Muscle of leg (tissue), 11 donors: ENCODE results near the gene SH2D5. TPM values are rescaled to one million over a fixed set of nuclear protein-coding genes. Genes with fewer than 3 reads are reported as not detected.

Experiments used
- DNase-seq: peaks from one replicate; pipeline ENCODE4 v3.0.0; 2013
- H3K27ac ChIP-seq: one replicate; pipeline ENCODE4 v1.5.1; 2013; ENCODE audit warnings: mild to moderate bottlenecking, low read length, control low read depth
- H3K27me3 ChIP-seq: one replicate; pipeline ENCODE4 v1.6.1; 2013; ENCODE audit warnings: low read length; ENCODE audit not compliant: control insufficient read depth, insufficient read depth
- H3K36me3 ChIP-seq: one replicate; pipeline ENCODE4 v1.6.1; 2013; ENCODE audit warnings: low read length; ENCODE audit not compliant: control insufficient read depth, insufficient read depth
- H3K4me1 ChIP-seq: one replicate; pipeline ENCODE4 v1.6.1; 2013; ENCODE audit warnings: low read length; ENCODE audit not compliant: control insufficient read depth, insufficient read depth
- H3K4me3 ChIP-seq: one replicate; pipeline ENCODE4 v1.5.1; 2013; ENCODE audit warnings: low read length, control low read depth
- H3K9me3 ChIP-seq: replicated peaks from 2 replicates; pipeline ENCODE4 v1.6.1; 2013; ENCODE audit warnings: low read depth, low read length; ENCODE audit not compliant: control insufficient read depth
- WGBS: methylation state at CpG from one replicate; pipeline ENCODE4 v1.1.5; 2013; ENCODE audit warnings: missing lambda C conversion rate; ENCODE audit not compliant: insufficient coverage; 5-methylcytosine and 5-hydroxymethylcytosine counted together
- polyA plus RNA-seq, 8 donors: library from polyadenylated mRNA; unstranded; fragments of 120-200 nt; gene quantifications; one replicate each; pipeline versions ENCODE4 v1.2.1 to v1.2.3, GENCODE V29; 2013; ENCODE audit warnings: inconsistent platforms in 1 of 8, low replicate concordance in 1 of 8; ENCODE audit not compliant: insufficient read length in 8 of 8, insufficient read depth in 1 of 8
- total RNA-seq: library from RNA; stranded (reverse); fragments of 120-200 nt; gene quantifications from one replicate; pipeline ENCODE4 v1.2.4, GENCODE V29; 2013

The SH2D5 gene
- total and polyA plus RNA-seq, 9 donors: 0.13 to 0.54 (median 0.27) TPM

DNA sequence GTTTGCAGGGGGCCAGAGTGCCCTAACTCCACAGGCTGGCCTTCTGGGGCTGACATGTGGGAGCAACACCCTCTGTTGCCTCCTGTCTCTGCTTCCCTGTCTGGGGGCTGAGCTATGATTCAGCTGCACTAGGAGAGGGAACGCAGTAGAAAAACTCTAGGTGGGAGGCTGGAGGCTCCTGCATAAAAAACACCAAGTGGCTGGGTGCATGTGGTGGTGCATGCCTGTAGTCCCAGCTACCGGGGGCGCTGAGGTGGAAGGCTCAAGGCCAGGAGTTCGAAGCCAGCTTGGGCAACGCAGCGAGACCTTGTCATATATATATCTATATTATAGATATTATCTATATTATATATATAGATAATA lies 20.3 kb downstream of the SH2D5 start:
- peaks cover 17% of the 10 kb centered on the region for H3K27me3 ChIP-seq
- no peak overlapping the region for H3K27ac ChIP-seq
- no peak overlapping the region for H3K4me3 ChIP-seq
- no peak for DNase-seq
- WGBS: no CpG with 5 or more reads among the region's 6 CpGs
- H3K36me3 ChIP-seq: no peaks in the 10 kb centered on the region
- no peaks in the 10 kb centered on the region for H3K9me3 ChIP-seq
- peaks cover 14% of the 10 kb centered on the region for H3K4me1 ChIP-seq

DNA sequence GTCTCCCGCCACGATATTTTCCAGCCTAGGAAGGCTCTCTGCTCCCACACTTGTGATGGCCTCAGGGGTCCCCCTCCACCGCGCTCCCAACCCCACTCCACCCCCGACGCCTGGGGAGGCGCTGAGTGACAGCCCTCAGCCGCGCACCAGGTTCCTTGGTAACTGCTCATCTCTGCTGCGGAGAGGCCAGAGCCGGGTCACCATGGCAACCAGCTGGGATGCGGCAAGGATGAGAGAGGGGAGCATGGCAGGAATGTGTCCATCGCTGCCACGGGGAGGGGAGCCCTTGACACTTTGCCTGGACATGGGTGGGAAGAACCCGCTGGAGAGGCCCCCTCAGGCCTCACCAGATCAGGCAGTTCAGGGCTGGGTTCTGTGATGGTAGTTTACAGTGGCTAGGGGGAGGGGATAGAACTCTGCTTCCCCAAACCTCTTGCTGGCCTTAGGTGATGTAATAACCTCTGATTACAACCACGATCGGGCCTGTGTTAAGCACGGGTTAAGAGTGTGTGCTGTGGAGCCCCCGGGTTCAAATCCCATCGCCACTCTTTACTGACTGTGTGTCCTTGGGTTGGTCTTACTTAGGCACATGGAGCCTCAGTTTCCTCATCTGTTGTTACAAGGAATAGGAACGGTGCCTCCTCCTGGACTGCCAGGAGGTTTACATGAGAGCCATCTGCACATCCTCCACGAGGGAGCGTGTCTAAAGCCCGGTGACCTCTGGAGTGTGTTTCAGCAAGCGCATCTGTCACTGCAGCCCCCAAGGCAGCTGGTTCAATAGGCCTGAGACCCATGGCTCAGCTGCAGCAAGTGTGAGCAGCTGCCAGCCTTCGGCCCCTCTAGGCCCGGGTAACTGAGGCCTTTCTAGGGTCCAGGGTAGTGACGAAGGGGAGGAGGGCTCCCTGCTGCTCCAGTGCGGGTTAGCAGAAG lies 21.0 kb downstream of the SH2D5 start:
- no peaks in the 10 kb centered on the region for H3K36me3 ChIP-seq
- 69% methylated on average over 20 of the region's 29 CpGs for WGBS
- peaks cover 10% of the 10 kb centered on the region for H3K27me3 ChIP-seq
- H3K27ac ChIP-seq: no peak overlapping the region
- H3K4me3 ChIP-seq: no peak overlapping the region
- no peak for DNase-seq
- H3K4me1 ChIP-seq: peaks cover 14% of the 10 kb centered on the region
- no peaks in the 10 kb centered on the region for H3K9me3 ChIP-seq

DNA sequence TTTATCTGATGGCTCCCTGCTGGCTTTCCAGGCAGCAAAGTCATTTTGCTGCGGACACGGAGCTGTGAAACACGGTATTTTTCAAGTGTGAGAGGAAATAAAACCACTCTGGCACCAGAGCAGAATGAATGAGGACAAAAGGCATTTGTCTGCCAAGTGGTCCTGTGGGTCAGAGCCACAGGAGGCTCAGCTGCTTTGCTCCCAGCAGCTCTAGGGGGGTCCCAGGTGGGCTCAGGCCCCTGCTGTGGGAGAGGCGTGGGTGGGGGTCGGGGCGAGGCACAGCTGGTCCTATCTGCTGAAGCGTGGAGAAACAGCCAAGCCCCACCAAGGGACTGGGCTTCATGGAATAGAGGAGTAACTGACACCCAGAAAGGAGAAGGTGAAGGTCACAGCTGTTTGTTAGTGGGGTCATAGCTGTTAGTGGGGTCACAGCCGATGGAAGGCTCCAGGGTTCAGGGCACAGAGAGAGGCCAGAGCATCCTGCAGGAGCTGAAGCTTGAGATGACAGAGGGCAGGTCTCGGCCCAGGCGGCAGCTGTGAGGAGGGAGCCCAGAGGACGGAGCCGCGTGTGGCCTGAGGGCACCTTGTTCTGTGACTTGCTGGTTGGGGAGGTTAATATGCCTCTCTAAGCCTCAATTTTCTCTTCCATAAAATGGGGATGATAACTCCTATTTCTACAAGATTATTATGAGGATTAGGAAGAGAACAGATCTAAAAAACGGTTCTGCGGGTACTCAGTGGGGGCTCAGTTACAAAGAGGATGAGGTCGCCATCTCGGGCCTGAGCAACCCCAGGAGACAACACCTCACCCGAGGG lies 21.8 kb downstream of the SH2D5 start:
- H3K36me3 ChIP-seq: no peaks in the 10 kb centered on the region
- H3K4me3 ChIP-seq: no peak overlapping the region
- no peak for DNase-seq
- H3K27ac ChIP-seq: no peak overlapping the region
- no peaks in the 10 kb centered on the region for H3K9me3 ChIP-seq
- peaks cover 3% of the 10 kb centered on the region for H3K27me3 ChIP-seq
- 44% methylated on average over 11 of the region's 18 CpGs for WGBS
- peaks cover 14% of the 10 kb centered on the region for H3K4me1 ChIP-seq

DNA sequence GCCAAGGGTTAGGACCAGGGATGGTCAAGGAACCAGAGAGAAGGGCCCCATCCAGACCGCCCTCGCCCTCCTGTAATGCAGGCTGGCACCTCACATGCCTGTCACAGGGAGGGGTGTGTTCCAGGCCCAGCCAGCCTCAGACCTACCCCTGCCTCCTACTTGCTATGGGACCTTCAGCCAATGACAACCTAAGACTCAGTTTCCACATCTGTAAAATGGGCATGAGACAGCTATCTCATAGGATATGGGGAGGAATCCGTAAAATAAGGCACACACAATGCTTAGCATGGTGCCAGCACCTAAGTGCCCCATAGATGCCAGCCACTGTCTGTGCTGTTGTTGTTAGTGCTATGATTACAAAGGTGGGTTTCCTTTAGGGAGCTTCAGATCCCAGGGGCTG lies 22.6 kb downstream of the SH2D5 start:
- Histone ChIP-seq H3K36me3 (no peaks in the 10 kb centered on the region), H3K4me1 (peaks cover 14% of the 10 kb centered on the region), H3K27me3 (peaks cover 3% of the 10 kb centered on the region), H3K4me3 (no peak overlapping the region), H3K27ac (no peak overlapping the region), H3K9me3 (no peaks in the 10 kb centered on the region)
- WGBS: 93% methylated on average over 3 of the region's 3 CpGs
- no peak for DNase-seq

DNA sequence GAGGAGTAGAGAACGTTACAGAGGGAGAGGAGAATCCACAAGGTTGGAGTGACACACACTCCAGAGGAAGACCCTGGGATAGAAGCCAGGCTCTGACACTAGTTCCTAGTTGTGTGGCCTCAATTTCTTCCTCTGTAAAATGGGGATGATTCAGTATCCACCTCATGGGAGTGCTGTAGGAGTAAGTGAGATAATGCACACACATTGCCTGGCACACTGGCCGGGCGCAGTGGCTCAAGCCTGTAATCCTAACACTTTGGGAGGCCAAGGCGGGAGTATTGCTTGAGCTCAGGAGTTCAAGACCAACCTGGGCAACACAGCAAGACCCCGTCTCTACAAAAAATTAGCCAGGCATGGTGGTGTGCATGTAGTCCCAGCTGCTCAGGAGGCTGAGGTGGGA lies 23.6 kb downstream of the SH2D5 start:
- WGBS: 74% methylated on average over 4 of the region's 5 CpGs
- DNase-seq: no peak
- peaks cover 3% of the 10 kb centered on the region for H3K27me3 ChIP-seq

DNA sequence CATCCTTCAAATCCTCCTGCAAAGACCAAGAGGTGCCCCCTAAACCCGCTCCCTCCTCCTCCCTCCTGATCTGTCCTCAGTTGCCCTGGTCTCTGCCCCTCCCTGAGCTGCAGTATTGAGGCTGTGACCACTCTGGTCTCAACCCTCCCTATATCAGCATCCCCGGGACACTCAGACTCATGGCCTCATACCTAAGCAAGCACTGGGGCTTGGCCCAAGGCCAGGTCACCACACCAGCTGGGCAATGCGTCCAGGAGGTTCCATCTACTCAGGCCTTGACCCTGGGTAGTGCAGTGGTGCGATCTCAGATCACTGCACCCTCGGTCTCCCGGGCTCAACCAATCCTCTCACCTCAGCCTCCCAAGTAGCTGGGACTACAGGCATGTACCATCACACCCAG lies 24.4 kb downstream of the SH2D5 start:
- H3K4me1 ChIP-seq: peaks cover 14% of the 10 kb centered on the region
- no peaks in the 10 kb centered on the region for H3K9me3 ChIP-seq
- no peak overlapping the region for H3K27ac ChIP-seq
- 72% methylated on average over 6 of the region's 6 CpGs for WGBS
- peaks cover 3% of the 10 kb centered on the region for H3K27me3 ChIP-seq
- DNase-seq: no peak
- no peaks in the 10 kb centered on the region for H3K36me3 ChIP-seq
- no peak overlapping the region for H3K4me3 ChIP-seq

More for the DNA sequence above, 23.6 kb downstream of the SH2D5 start:
- Histone ChIP-seq H3K36me3 (no peaks in the 10 kb centered on the region), H3K4me1 (peaks cover 14% of the 10 kb centered on the region), H3K27ac (no peak overlapping the region), H3K9me3 (no peaks in the 10 kb centered on the region), H3K4me3 (no peak overlapping the region)

DNA sequence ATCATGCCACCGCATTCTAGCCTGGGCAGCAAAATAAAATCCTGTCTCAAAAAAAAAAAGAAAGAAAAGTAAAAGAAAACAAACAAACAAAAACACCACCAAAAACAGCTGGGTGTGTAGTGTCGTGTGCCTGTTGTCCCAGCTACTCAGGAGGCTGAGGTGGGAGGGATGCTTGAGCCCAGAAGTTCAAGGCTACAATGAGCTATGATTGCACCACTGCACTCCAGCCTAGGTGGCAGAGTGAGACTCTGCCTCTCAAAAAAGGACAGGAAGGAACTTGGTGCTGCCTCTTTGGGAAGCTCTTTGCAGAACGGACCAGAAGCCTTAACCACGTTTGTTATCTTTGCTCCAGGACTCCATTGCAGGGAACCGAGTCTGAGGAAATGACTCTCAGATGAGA lies 25.7 kb downstream of the SH2D5 start:
- Histone ChIP-seq H3K27me3 (peaks cover 3% of the 10 kb centered on the region), H3K4me1 (peaks cover 13% of the 10 kb centered on the region), H3K27ac (no peak overlapping the region), H3K4me3 (no peak overlapping the region), H3K36me3 (no peaks in the 10 kb centered on the region), H3K9me3 (no peaks in the 10 kb centered on the region)
- 45% methylated on average over 3 of the region's 5 CpGs for WGBS
- no peak for DNase-seq

DNA sequence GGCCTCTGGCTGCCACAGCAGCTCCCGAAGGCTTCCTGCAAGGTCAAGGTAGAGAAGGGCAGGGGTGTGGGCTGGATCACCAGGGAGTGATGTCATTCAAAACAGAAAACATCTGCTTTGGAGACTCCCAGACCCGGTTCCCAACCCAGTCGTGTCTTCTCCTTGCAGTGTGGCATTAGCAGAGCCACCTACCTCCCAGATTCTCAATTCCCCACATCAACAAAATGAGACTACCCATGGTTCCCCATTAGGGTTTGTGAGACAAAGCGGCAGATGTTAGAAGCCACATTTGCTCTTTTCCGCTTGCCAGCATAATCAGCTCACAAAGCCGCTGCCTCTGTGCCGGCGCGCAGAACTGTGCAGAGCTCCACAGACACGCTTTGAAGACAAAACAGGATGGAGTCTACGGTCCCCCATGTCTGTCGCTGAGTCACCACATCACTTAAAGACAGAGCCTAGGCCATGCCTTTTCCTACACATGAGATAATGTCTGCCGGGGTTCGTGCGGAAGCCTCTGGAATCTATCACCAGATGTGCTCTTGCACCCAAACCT lies 27.2 kb downstream of the SH2D5 start:
- no peak overlapping the region for H3K27ac ChIP-seq
- no peaks in the 10 kb centered on the region for H3K27me3 ChIP-seq
- H3K36me3 ChIP-seq: no peaks in the 10 kb centered on the region
- WGBS: 59% methylated on average over 15 of the region's 15 CpGs
- no peak for DNase-seq
- no peak overlapping the region for H3K4me3 ChIP-seq
- H3K9me3 ChIP-seq: no peaks in the 10 kb centered on the region
- peaks cover 8% of the 10 kb centered on the region for H3K4me1 ChIP-seq

DNA sequence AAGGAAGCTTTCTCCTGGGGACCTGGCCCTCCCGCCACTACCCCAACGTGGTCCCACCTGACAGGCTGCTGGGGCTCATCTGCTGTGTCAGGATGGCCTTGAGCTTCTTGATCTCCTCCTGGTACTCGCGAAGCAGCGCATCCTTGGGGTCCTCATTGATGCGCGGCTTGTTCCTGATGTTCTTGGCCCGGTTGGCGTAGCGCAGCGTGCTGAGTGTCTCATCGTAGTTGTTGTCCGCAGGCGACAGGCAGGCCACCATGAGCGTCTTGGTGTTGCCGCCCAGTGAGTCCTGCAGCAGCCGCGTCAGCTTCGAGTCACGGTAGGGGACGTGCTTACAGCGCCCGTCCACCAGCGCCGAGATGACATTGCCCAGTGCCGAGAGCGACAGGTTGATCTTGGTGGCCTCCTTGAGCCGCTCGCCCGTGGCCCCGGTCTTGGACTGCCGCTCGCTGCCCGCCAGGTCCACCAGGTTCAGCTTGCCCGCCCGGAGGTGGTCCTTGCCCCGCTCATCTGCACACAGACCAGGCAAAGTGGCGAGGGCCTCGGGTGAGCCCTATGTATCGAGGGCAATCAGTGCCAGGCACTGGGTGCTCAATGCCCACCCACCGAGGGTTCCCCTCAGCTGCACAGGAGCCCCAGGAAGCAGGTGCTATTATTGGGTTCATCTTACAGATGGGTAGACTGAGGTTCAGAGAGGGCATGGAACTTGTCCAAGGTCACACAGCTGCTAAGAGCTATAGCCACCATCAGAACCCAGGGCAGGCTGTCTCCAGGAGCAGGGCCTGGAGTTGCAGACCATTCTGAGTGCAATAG lies 27.9 kb downstream of the SH2D5 start:
- no peaks in the 10 kb centered on the region for H3K9me3 ChIP-seq
- H3K4me1 ChIP-seq: peaks cover 13% of the 10 kb centered on the region
- no peak overlapping the region for H3K27ac ChIP-seq
- H3K27me3 ChIP-seq: no peaks in the 10 kb centered on the region
- DNase-seq: no peak
- no peaks in the 10 kb centered on the region for H3K36me3 ChIP-seq
- no peak overlapping the region for H3K4me3 ChIP-seq
- WGBS: 92% methylated on average over 39 of the region's 41 CpGs
